WTC11 (cell line): ENCODE measurements around the gene TGIF1. TPM values are rescaled to one million over a fixed set of nuclear protein-coding genes. Genes with fewer than 3 reads are reported as not detected.

ENCODE experiments used
- ATAC-seq: fragments of 200-7000 bp; cut with Tn5 transposase; 2 replicates; pipeline ENCODE4 v1.10.0; 2021; ENCODE audit warnings: mild to moderate bottlenecking, moderate library complexity
- CTCF ChIA-PET: fragments of 300-600 bp; sonication (Branson Sonifier 250); formaldehyde crosslinking; loops from one replicate; lab custom pipeline; 2021; ENCODE audit warnings: antibody characterized with exemption; lab: Charles Lee
- POLR2A ChIA-PET: fragments of 350-600 bp; sonication (Branson Sonifier 250); formaldehyde crosslinking; loops from one replicate; lab custom pipeline; 2021; ENCODE audit warnings: antibody characterized with exemption; lab: Charles Lee
- DNase-seq: peaks from one replicate; pipeline ENCODE4 v3.0.0; 2021; ENCODE audit warnings: low spot score
- H3K27ac Mint-ChIP-seq: 2 replicates; pipeline ENCODE4 v1.8.0; 2021; ENCODE audit warnings: mixed read lengths
- H3K27me3 Mint-ChIP-seq: 2 replicates; pipeline ENCODE4 v1.8.0; 2021; ENCODE audit warnings: low read depth, mild to moderate bottlenecking, moderate library complexity, mixed read lengths
- H3K36me3 Mint-ChIP-seq: 2 replicates; pipeline ENCODE4 v1.8.0; 2021; ENCODE audit warnings: mixed read lengths
- H3K4me1 Mint-ChIP-seq: 2 replicates; pipeline ENCODE4 v1.8.0; 2022; ENCODE audit warnings: mixed read lengths
- H3K4me3 Mint-ChIP-seq: 2 replicates; pipeline ENCODE4 v1.8.0; 2021; ENCODE audit warnings: mild to moderate bottlenecking, moderate library complexity, mixed read lengths
- H3K9me3 Mint-ChIP-seq: 2 replicates; pipeline ENCODE4 v1.8.0; 2021; ENCODE audit warnings: mixed read lengths
- AFF4 ChIP-seq: sonication (generic); formaldehyde crosslinking; IDR thresholded peaks from 2 replicates; pipeline ENCODE4 v1.8.1; 2023; ENCODE audit warnings: mild to moderate bottlenecking, missing genetic modification reagents, borderline replicate concordance
- ATF3 ChIP-seq: sonication (generic); formaldehyde crosslinking; conservative IDR thresholded peaks from 2 replicates; pipeline ENCODE4 v1.8.1; 2022; ENCODE audit warnings: mild to moderate bottlenecking, missing genetic modification reagents
- CREM ChIP-seq: sonication (generic); formaldehyde crosslinking; IDR thresholded peaks from 2 replicates; pipeline ENCODE4 v1.8.1; 2022; ENCODE audit warnings: mild to moderate bottlenecking, missing genetic modification reagents, moderate library complexity
- E2F5 ChIP-seq: sonication (generic); formaldehyde crosslinking; IDR thresholded peaks from 2 replicates; pipeline ENCODE4 v1.8.1; 2022; ENCODE audit warnings: mild to moderate bottlenecking, moderate library complexity, missing genetic modification reagents
- ETV6 ChIP-seq: sonication (generic); formaldehyde crosslinking; IDR thresholded peaks from 2 replicates; pipeline ENCODE4 v1.8.1; 2022; ENCODE audit warnings: mild to moderate bottlenecking, missing genetic modification reagents
- IRF2 ChIP-seq: sonication (generic); formaldehyde crosslinking; IDR thresholded peaks from 2 replicates; pipeline ENCODE4 v1.8.0; 2022; ENCODE audit warnings: low read depth, missing genetic modification reagents, borderline replicate concordance
- MAX ChIP-seq: sonication (generic); formaldehyde crosslinking; IDR thresholded peaks from 2 replicates; pipeline ENCODE4 v1.8.0; 2022; ENCODE audit warnings: mild to moderate bottlenecking, missing genetic modification reagents
- SMAD3 ChIP-seq: sonication (generic); formaldehyde crosslinking; IDR thresholded peaks from 2 replicates; pipeline ENCODE4 v1.8.0; 2022; ENCODE audit warnings: missing genetic modification reagents, mild to moderate bottlenecking, borderline replicate concordance
- TCF7 ChIP-seq: sonication (generic); formaldehyde crosslinking; IDR thresholded peaks from 2 replicates; pipeline ENCODE4 v1.8.0; 2022; ENCODE audit warnings: mild to moderate bottlenecking, low read depth, missing genetic modification reagents, moderate library complexity
- TEAD1 ChIP-seq: sonication (generic); formaldehyde crosslinking; IDR thresholded peaks from 2 replicates; pipeline ENCODE4 v1.8.0; 2022; ENCODE audit warnings: mild to moderate bottlenecking, missing genetic modification reagents
- TP53 ChIP-seq: sonication (generic); formaldehyde crosslinking; IDR thresholded peaks from 2 replicates; pipeline ENCODE4 v1.8.1; 2023; ENCODE audit warnings: mild to moderate bottlenecking, missing genetic modification reagents
- ZBTB21 ChIP-seq: sonication (generic); formaldehyde crosslinking; IDR thresholded peaks from 2 replicates; pipeline ENCODE4 v1.8.1; 2023; ENCODE audit warnings: mild to moderate bottlenecking, missing genetic modification reagents, borderline replicate concordance
- ZNF121 ChIP-seq: sonication (generic); formaldehyde crosslinking; IDR thresholded peaks from 2 replicates; pipeline ENCODE4 v1.8.0; 2023; ENCODE audit warnings: missing genetic modification reagents
- ZNF219 ChIP-seq: sonication (generic); formaldehyde crosslinking; IDR thresholded peaks from 2 replicates; pipeline ENCODE4 v1.8.0; 2023; ENCODE audit warnings: missing genetic modification reagents, mild to moderate bottlenecking, borderline replicate concordance
- ZNF281 ChIP-seq: sonication (generic); formaldehyde crosslinking; IDR thresholded peaks from 2 replicates; pipeline ENCODE4 v1.8.0; 2023; ENCODE audit warnings: mild to moderate bottlenecking, missing genetic modification reagents
- ZNF425 ChIP-seq: fragments of 250-450 bp; sonication (Bioruptor Pico); conservative IDR thresholded peaks from 2 replicates; pipeline ENCODE4 v1.9.0; 2021; ENCODE audit warnings: mild to moderate bottlenecking
- total RNA-seq: library from RNA; stranded (reverse); gene quantifications from 3 replicates; pipeline ENCODE4 v1.2.3, GENCODE V29; 2021

Gene TGIF1
- total RNA-seq, 1 experiment from 2014 or later, result 206 TPM

GRCh38 chr18:3489462-3489861 lies 39.5 kb downstream of the TGIF1 start (continued):
- no peak for TF ChIP-seq ZNF425 (CRISPR knock-in tag)
- TF ChIP-seq TEAD1, result no peak
- TF ChIP-seq ETV6, result no peak
- TF ChIP-seq CREM (CRISPR knock-in tag), result no peak
- TF ChIP-seq ATF3 (CRISPR knock-in tag), result no peak
- no peak for TF ChIP-seq MAX (CRISPR knock-in tag)
- TF ChIP-seq ZNF219 (CRISPR knock-in tag), result no peak

- POLR2A ChIA-PET, result interaction anchor here (1.1 kb wide), 1 partner anchor 10 kb away, joined by 3 read pairs; no protein-coding TSS in a partner anchor
- CTCF ChIA-PET, result interaction anchor here (1.0 to 3.6 kb wide), 5 partner anchors 10 to 280 kb away, joined by 4 to 16 read pairs (median 6); no protein-coding TSS in a partner anchor
- Mint-ChIP-seq H3K36me3 (no peaks in the 10 kb centered on the region), H3K9me3 (no peaks in the 10 kb centered on the region), H3K4me1 (peaks cover 35% of the 10 kb centered on the region), H3K27me3 (no peaks in the 10 kb centered on the region)
- no peak for DNase-seq
- TF ChIP-seq ETV6, result no peak
- TF ChIP-seq, all 79 proteins: peak for 0
- H3K4me3 Mint-ChIP-seq, result no peak overlapping the region
- ATAC-seq, result no peak
- no peak overlapping the region for H3K27ac Mint-ChIP-seq
Observed at GRCh38 chr18:3491981-3492555, 42.1 kb downstream of the TGIF1 start.

- no peak for TF ChIP-seq ZNF281
- TF ChIP-seq AFF4, result no peak
- no peak for TF ChIP-seq SMAD3 (CRISPR knock-in tag)
- no peak for TF ChIP-seq ZNF121 (CRISPR knock-in tag)
- no peak for TF ChIP-seq TCF7 (CRISPR knock-in tag)
- no peak for TF ChIP-seq E2F5 (CRISPR knock-in tag)
- no peak for TF ChIP-seq ETV6
- TF ChIP-seq TP53 (CRISPR knock-in tag), result no peak
- TF ChIP-seq IRF2 (CRISPR knock-in tag), result no peak
- TF ChIP-seq ZBTB21 (CRISPR knock-in tag), result no peak
- TF ChIP-seq, all 79 proteins: peak for 0
- ChIA-PET POLR2A (no interaction called here), CTCF (interaction anchor here (1.1 to 3.6 kb wide), 3 partner anchors 11 to 101 kb away, joined by 3 to 16 read pairs (median 5); no protein-coding TSS in a partner anchor)
- H3K36me3 Mint-ChIP-seq, result no peaks in the 10 kb centered on the region
- no peak overlapping the region for H3K4me3 Mint-ChIP-seq
- no peaks in the 10 kb centered on the region for H3K9me3 Mint-ChIP-seq
- peaks cover under 1% of the 10 kb centered on the region; the same call in 1 of the 2 replicates for H3K27me3 Mint-ChIP-seq
- ATAC-seq, result no peak
- H3K27ac Mint-ChIP-seq, result no peak overlapping the region
- H3K4me1 Mint-ChIP-seq, result peaks cover 37% of the 10 kb centered on the region
- no peak for DNase-seq
Observed at GRCh38 chr18:3492721-3493120, 42.7 kb downstream of the TGIF1 start.
